K562 (cell line): ENCODE data around the gene ZBTB32. TPM values are rescaled to one million over a fixed set of nuclear protein-coding genes. Genes with fewer than 3 reads are reported as not detected.

Source experiments
- HNRNPL ChIP-seq: fragments of 200-400 bp; formaldehyde crosslinking; IDR thresholded peaks from 2 replicates; pipeline ENCODE4 v1.6.1; 2017; ENCODE audit warnings: low read depth, mild to moderate bottlenecking, low read length
- HOXB6 ChIP-seq: fragments of 250-450 bp; sonication (Bioruptor Pico); IDR thresholded peaks from 2 replicates; pipeline ENCODE4 v1.5.1; 2022; ENCODE audit warnings: mild to moderate bottlenecking, borderline replicate concordance
- OTX1 ChIP-seq: fragments of 450-650 bp; formaldehyde crosslinking; IDR thresholded peaks from 2 replicates; pipeline ENCODE4 v1.4.0; 2022; ENCODE audit warnings: mild to moderate bottlenecking
- TAF15 ChIP-seq: fragments of 200-400 bp; formaldehyde crosslinking; IDR thresholded peaks from 2 replicates; pipeline ENCODE4 v1.6.1; 2017; ENCODE audit warnings: mild to moderate bottlenecking, low read depth, low read length, moderate library complexity
- ZNF165 ChIP-seq: fragments of 250-450 bp; sonication (Bioruptor Pico); IDR thresholded peaks from 2 replicates; pipeline ENCODE4 v1.4.0; 2020; ENCODE audit warnings: borderline replicate concordance
- ZNF316 ChIP-seq: fragments of 450-650 bp; IDR thresholded peaks from 2 replicates; pipeline ENCODE4 v1.6.1; 2016
- polyA plus RNA-seq, 8 experiments: library from polyadenylated mRNA; depleted of rRNA in 4 of 8; stranded (reverse) in 5 of 8; unstranded in 3 of 8; fragments of >200 nt; fragmentation: Nextera tagmentation in 2 of 8; fragmentation: Illumina TruSeq in 1 of 8; extraction: Ambion mirVana in 2 of 8; extraction: Trizol in 1 of 8; gene quantifications; 2 replicates each; pipeline versions ENCODE4 v1.2.1 to v1.2.3, GENCODE V29; 2011 to 2014; ENCODE audit warnings: inconsistent platforms in 1 of 8, missing spikeins in 1 of 8
- total RNA-seq, 7 experiments: library from RNA; depleted of rRNA in 6 of 7; stranded (reverse); fragments of >200 nt in 6 of 7; fragmentation: Illumina TruSeq in 2 of 7; extraction: Trizol in 2 of 7; gene quantifications; 2 replicates each; pipeline versions ENCODE4 v1.2.1 to v1.2.3, GENCODE V29; 2011 to 2021; ENCODE audit warnings: low replicate concordance in 1 of 7
- TF ChIP-seq, protein P1 (sequence below): sonication (generic); formaldehyde crosslinking; IDR thresholded peaks from 2 replicates; pipeline ENCODE4 v1.8.1; 2023; ENCODE audit warnings: mild to moderate bottlenecking, missing genetic modification reagents
- TF ChIP-seq, protein P2 (sequence below): sonication (generic); formaldehyde crosslinking; IDR thresholded peaks from 2 replicates; pipeline ENCODE4 v1.8.1; 2023; ENCODE audit warnings: mild to moderate bottlenecking, missing genetic modification reagents, moderate library complexity
- TF ChIP-seq, protein P3 (sequence below): fragments of 450-650 bp; IDR thresholded peaks from 2 replicates; pipeline ENCODE4 v1.6.1; 2018; ENCODE audit not compliant: partially characterized antibody
- TF ChIP-seq, protein P4 (sequence below): fragments of 250-450 bp; sonication (Bioruptor Pico); IDR thresholded peaks from 2 replicates; pipeline ENCODE4 v1.5.0; 2021
- TF ChIP-seq, protein P5 (sequence below), 2 experiments: fragments of 450-650 bp; formaldehyde crosslinking in 1 of 2; IDR thresholded peaks; 2 replicates each; pipeline versions ENCODE4 v1.4.0 to v1.6.1; 2014 to 2020; ENCODE audit warnings: mild to moderate bottlenecking in 2 of 2, borderline replicate concordance in 1 of 2, low read depth in 1 of 2

ZBTB32 gene
- total and polyA plus RNA-seq, 9 of the 15 experiments (the other 6 are each of a cell fraction or from before 2014, with no cell fraction given), result 0.20 TPM; not detected in 8

DNA sequence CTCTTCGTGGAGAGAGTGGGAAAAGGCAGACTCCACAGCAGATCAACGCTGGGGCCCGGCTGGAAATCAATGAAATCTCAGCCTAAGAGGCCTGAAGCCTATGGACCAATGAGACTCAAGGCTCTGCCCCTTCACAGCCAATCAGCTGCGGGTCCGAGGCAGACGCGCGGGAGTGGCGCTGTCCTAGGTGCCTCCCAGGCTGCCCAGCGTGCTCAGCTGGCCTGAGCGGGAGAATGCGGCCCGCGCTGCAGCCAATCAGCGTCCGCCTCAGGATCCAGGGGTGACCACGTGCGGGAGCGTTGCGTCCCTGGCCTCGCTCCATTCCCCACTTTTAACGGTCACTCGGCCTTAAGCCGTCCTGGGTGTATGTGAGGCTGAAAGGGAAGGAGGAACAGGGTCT is at the start of gene ZBTB32 (continued):
- TF ChIP-seq, protein P1, sequence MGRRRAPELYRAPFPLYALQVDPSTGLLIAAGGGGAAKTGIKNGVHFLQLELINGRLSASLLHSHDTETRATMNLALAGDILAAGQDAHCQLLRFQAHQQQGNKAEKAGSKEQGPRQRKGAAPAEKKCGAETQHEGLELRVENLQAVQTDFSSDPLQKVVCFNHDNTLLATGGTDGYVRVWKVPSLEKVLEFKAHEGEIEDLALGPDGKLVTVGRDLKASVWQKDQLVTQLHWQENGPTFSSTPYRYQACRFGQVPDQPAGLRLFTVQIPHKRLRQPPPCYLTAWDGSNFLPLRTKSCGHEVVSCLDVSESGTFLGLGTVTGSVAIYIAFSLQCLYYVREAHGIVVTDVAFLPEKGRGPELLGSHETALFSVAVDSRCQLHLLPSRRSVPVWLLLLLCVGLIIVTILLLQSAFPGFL (CRISPR knock-in tag), result no peak
- TF ChIP-seq ZNF165, result no peak
- TF ChIP-seq, protein P2, sequence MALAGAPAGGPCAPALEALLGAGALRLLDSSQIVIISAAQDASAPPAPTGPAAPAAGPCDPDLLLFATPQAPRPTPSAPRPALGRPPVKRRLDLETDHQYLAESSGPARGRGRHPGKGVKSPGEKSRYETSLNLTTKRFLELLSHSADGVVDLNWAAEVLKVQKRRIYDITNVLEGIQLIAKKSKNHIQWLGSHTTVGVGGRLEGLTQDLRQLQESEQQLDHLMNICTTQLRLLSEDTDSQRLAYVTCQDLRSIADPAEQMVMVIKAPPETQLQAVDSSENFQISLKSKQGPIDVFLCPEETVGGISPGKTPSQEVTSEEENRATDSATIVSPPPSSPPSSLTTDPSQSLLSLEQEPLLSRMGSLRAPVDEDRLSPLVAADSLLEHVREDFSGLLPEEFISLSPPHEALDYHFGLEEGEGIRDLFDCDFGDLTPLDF, result peak; percentile 73
- TF ChIP-seq, protein P3, sequence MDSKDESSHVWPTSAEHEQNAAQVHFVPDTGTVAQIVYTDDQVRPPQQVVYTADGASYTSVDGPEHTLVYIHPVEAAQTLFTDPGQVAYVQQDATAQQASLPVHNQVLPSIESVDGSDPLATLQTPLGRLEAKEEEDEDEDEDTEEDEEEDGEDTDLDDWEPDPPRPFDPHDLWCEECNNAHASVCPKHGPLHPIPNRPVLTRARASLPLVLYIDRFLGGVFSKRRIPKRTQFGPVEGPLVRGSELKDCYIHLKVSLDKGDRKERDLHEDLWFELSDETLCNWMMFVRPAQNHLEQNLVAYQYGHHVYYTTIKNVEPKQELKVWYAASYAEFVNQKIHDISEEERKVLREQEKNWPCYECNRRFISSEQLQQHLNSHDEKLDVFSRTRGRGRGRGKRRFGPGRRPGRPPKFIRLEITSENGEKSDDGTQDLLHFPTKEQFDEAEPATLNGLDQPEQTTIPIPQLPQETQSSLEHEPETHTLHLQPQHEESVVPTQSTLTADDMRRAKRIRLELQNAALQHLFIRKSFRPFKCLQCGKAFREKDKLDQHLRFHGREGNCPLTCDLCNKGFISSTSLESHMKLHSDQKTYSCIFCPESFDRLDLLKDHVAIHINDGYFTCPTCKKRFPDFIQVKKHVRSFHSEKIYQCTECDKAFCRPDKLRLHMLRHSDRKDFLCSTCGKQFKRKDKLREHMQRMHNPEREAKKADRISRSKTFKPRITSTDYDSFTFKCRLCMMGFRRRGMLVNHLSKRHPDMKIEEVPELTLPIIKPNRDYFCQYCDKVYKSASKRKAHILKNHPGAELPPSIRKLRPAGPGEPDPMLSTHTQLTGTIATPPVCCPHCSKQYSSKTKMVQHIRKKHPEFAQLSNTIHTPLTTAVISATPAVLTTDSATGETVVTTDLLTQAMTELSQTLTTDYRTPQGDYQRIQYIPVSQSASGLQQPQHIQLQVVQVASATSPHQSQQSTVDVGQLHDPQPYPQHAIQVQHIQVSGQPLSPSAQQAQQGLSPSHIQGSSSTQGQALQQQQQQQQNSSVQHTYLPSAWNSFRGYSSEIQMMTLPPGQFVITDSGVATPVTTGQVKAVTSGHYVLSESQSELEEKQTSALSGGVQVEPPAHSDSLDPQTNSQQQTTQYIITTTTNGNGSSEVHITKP, result no peak
- TF ChIP-seq, protein P4, sequence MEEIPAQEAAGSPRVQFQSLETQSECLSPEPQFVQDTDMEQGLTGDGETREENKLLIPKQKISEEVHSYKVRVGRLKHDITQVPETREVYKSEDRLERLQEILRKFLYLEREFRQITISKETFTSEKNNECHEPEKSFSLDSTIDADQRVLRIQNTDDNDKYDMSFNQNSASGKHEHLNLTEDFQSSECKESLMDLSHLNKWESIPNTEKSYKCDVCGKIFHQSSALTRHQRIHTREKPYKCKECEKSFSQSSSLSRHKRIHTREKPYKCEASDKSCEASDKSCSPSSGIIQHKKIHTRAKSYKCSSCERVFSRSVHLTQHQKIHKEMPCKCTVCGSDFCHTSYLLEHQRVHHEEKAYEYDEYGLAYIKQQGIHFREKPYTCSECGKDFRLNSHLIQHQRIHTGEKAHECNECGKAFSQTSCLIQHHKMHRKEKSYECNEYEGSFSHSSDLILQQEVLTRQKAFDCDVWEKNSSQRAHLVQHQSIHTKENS (CRISPR knock-in tag), result no peak
- TF ChIP-seq TAF15, result no peak
- TF ChIP-seq, protein P5, sequence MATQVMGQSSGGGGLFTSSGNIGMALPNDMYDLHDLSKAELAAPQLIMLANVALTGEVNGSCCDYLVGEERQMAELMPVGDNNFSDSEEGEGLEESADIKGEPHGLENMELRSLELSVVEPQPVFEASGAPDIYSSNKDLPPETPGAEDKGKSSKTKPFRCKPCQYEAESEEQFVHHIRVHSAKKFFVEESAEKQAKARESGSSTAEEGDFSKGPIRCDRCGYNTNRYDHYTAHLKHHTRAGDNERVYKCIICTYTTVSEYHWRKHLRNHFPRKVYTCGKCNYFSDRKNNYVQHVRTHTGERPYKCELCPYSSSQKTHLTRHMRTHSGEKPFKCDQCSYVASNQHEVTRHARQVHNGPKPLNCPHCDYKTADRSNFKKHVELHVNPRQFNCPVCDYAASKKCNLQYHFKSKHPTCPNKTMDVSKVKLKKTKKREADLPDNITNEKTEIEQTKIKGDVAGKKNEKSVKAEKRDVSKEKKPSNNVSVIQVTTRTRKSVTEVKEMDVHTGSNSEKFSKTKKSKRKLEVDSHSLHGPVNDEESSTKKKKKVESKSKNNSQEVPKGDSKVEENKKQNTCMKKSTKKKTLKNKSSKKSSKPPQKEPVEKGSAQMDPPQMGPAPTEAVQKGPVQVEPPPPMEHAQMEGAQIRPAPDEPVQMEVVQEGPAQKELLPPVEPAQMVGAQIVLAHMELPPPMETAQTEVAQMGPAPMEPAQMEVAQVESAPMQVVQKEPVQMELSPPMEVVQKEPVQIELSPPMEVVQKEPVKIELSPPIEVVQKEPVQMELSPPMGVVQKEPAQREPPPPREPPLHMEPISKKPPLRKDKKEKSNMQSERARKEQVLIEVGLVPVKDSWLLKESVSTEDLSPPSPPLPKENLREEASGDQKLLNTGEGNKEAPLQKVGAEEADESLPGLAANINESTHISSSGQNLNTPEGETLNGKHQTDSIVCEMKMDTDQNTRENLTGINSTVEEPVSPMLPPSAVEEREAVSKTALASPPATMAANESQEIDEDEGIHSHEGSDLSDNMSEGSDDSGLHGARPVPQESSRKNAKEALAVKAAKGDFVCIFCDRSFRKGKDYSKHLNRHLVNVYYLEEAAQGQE (IDR thresholded peaks at IDR 0.05; ENCODE audit: borderline replicate concordance), result peak; percentile 99
- TF ChIP-seq, protein P5 (CRISPR knock-in tag; IDR thresholded peaks at IDR 0.05; ENCODE audit: low read depth), result peak; percentile 93
- TF ChIP-seq HOXB6 (CRISPR knock-in tag), result no peak
- no peak for TF ChIP-seq ZNF316
- no peak for TF ChIP-seq HNRNPL
- no peak for TF ChIP-seq OTX1 (CRISPR knock-in tag)
